ENCODE measurements around the gene RIPK3.
"Not testable (repeated sequence)": the region's sequence is repeated elsewhere in the genome, so short reads cannot be mapped to it uniquely, and the experiment has no call there.

Gene RIPK3

DNA sequence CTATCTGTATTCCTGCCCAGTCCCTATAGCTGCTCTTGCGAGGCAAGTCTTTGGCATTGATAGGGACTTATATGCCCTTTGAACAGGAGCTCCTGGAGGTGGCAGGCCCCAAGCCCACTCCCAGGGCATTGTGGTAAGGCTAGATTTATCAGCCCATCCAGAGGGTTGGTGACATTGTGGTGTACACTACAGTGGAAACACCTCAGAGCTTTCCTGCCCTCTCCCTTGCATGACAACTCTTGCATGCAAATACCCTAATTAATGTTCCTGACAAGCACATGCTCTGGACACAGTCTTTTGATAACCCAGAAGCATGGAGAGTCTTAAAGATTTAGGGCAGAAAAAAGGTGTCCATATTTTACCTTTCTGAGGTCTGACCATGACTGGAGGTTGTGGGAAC lies 815 bp upstream of the RIPK3 start:
- no peak for DNase-seq

DNA sequence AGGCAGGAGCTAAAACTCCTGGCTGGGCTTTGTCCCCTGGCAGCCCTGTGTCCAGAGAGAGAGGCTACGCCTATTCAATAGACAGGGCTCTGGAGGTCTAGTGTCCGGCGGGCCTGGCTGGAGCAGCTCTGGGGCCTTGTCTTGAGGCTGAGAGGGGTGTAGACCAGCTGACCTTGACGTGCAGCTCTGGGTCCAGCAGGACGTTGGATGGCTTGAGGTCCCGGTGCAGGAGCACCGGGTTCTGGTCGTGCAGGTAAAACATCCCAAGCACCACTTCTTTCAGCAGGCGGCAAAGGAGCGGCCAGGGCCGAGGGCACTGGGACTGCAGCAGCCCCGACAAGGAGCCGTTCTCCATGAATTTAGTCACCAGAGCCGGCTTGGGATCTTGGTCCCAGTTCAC lies 948 bp downstream of the RIPK3 start:
- no peak for DNase-seq

GRCh38 chr14:24337824-24338175 lies 2.0 kb downstream of the RIPK3 start:
- no peak for DNase-seq

- DNase-seq = no peak
Measured at GRCh38 chr14:24337144-24337823, 2.5 kb downstream of the RIPK3 start.

GRCh38 chr14:24335461-24336171 lies 4.2 kb downstream of the RIPK3 start:
- DNase-seq = no peak

DNA sequence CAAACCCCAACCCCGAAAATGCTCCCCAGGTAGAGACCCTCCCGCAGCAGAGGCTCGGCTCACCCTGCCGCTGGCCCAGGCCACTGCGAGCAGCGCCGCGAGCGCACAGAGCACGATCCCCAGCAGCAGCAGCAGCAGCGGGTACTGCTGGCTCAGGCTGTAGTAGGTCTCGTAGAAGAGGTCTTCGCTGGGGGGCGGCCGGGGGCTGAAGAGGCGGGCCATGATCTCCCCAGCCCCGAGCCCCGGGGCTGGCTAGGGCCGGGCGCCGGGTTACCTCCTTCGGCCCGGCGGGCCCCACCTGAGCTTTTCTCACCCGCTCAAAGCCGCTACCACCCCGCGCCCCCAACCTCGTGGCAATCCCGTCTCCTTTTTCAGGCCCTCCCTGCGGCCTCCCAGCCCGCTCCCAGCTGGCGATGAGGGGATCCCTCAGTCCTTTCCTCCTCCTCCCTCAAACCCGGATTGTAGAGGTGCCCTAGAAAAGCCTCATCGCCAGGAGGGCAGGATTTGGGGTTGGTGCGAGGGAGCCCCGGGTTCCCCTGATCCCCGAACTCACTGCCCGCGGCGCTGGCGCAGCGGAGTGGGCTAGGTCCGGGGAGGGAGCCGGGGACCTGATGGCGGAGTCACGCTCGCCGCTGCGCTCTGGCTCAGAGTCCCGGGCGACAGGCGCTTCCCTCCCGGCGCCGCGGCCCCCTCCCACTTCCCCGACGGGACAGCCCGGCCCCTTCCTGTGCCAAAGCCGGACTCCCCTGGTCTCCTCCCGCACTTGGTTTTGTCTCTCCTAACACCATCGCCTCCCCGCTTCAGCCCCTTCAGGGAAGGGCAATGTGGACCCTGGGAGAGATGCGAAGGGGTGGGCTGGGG lies 5.1 kb downstream of the RIPK3 start, which contains the start of gene ADCY4:
Gene ADCY4 (minus strand): TSS at position 641 of the 861 bp plus-strand sequence. CDS start 419 bp downstream, at position 222.
- DNase-seq = no peak

GRCh38 chr14:24332268-24332993 lies 7.4 kb downstream of the RIPK3 start:
- DNase-seq = peak; percentile 67 to 77

- peak in 1 of 2 experiments; percentile 16 for DNase-seq
Measured at GRCh38 chr14:24331731-24332267, 8.0 kb downstream of the RIPK3 start.

GRCh38 chr14:24330973-24331674 lies 8.7 kb downstream of the RIPK3 start:
- DNase-seq = no peak

GRCh38 chr14:24329736-24330135 lies 10.1 kb downstream of the RIPK3 start:
- peak; percentile 88 to 94 for DNase-seq

- peak; percentile 11 to 22 for DNase-seq
Measured at GRCh38 chr14:24329073-24329663, 10.6 kb downstream of the RIPK3 start.

- not testable (repeated sequence) for DNase-seq
Measured at GRCh38 chr14:24327914-24328313, 11.9 kb downstream of the RIPK3 start.

DNA sequence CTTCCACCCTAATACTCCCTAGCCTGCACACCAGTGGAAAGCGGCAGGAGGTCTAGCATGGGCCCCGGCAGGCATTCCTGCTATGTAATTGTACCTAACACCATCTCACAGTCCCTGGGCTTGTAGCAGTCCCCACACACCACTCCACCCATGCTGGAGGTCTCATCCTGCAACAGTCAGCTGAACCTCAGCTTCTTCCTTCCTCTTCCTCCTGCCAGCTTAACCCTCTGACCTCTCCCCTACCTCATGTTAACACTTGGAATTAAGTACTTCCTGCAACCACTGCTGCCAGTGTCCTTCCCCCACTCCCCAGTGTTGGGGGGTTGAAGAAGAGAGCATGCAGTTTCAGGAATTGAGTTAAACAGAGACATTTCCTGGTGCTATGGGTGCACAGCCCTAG lies 12.5 kb downstream of the RIPK3 start:
- DNase-seq = peak; percentile 70 to 78

DNA sequence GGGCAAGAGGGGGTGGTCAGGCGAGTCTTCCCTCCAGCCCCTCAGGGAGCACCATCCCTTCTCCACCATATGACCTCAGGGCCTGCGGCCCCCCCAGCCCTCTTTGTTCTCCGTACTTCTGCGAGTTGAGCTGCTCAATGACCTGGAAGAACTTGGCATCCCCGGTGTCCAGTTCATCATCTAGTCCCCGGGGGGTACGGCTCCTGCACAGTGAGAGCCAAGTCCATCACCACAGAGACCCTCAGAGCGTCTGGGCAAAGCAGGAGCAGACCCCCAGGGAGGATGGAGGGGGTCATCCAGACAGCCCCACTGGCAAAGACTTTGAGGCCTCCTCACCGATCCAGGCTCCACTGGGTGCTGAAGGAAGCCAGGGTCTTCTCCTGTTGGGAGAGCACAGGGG lies 13.8 kb downstream of the RIPK3 start:
- no peak for DNase-seq

GRCh38 chr14:24325041-24325530 lies 14.7 kb downstream of the RIPK3 start:
- DNase-seq = no peak

- DNase-seq = no peak
Measured at GRCh38 chr14:24324024-24324423, 15.8 kb downstream of the RIPK3 start.

- no peak for DNase-seq
Measured at GRCh38 chr14:24323341-24323740, 16.4 kb downstream of the RIPK3 start.

DNA sequence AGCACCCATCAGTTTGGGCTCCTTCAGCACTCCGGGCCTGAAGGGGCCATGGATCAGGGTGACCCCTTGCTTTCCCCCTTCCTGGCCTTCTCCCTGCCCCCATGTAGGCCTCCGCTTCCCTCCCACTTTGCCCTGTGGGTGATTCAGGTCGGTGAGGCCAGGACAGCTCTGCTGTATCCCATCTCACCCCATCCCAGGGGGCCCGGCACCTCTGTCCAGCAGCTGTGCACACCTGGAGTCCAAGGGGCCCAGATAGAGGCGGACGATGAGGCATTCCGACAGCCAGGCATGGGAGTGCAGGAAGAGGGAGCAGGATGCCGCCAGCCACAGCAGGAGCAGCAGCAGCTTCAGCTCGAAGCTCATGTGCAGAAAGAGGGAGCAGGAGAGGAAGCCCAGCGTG lies 17.1 kb downstream of the RIPK3 start:
- DNase-seq = no peak

GRCh38 chr14:24321212-24321975 lies 18.4 kb downstream of the RIPK3 start:
- DNase-seq = no peak

DNA sequence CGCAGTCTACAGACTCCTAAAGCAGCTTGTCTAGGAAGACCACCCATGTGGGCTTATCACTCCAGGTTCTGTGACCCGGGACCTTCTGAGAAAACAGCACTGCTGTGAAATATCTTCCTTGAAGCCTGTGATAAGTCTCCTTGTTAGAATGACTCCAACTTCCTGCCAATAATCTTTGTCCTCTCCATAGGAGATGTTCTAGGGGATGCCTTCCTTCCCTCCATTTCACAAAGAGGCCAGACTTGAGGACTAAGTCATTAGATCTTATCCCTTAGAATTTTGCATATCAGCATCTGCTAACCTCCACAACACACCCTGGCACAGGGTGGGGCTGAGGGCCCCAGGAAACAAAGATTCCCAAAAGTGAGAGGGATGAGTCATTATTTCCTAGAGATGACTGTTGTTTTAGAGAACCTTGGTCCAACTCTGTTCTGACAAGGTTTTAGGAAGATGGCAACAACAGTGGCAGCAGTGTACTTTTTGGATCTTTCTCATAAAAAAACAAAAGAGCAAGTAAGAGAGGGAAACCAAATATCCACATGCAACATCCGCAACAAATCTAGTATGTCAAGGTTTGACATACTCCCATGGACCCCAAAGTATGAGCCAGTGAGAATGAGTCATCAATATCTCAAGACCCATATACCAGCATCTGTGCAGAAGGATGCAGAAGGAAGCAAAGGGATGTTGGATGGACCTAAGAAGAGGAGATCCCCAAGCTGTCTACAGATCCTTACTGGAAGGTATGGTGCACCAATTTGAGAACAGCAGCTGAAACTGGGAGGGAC lies 22.5 kb downstream of the RIPK3 start:
- no peak for DNase-seq
